ENCODE measurements around the gene DNASE1L3. TPM values are rescaled to one million over a fixed set of nuclear protein-coding genes. Genes with fewer than 3 reads are reported as not detected.

Gene DNASE1L3
- total RNA-seq, 1 experiment from 2014 or later: not detected

Other genes starting within 250 kb of the DNASE1L3 start
- gene FLNB, start 202.6 kb downstream of the DNASE1L3 start, total RNA-seq (2014; rRNA removed; shearing (Covaris generic)): 496 and 497 TPM in 2 replicates
- 4.9 and 5.1 TPM in 2 replicates for gene ABHD6, start 26.8 kb upstream of the DNASE1L3 start, total RNA-seq (2014; rRNA removed; shearing (Covaris generic))
- gene RPP14, start 95.3 kb upstream of the DNASE1L3 start, total RNA-seq (2014; rRNA removed; shearing (Covaris generic)): 17.8 and 17.9 TPM in 2 replicates
- 4.4 and 7.5 TPM in 2 replicates for gene HTD2, start 95.5 kb upstream of the DNASE1L3 start, total RNA-seq (2014; rRNA removed; shearing (Covaris generic))
- gene PXK, start 121.9 kb upstream of the DNASE1L3 start, total RNA-seq (2014; rRNA removed; shearing (Covaris generic)): 28.3 and 29.1 TPM in 2 replicates
- 64.1 and 73.9 TPM in 2 replicates for gene PDHB, start 222.9 kb upstream of the DNASE1L3 start, total RNA-seq (2014; rRNA removed; shearing (Covaris generic))

All from NCI-H460 (cell line).